Peyer's patch (tissue), 4 donors: Measurements from ENCODE around the gene CACNA1H.

Experiments used
- POLR2A ChIP-seq, 2 donors: fragments of 450-650 bp; IDR thresholded peaks; one replicate each; pipeline ENCODE4 v1.5.1; 2017; ENCODE audit warnings: antibody characterized with exemption in 2 of 2, mild to moderate bottlenecking in 2 of 2, moderate library complexity in 2 of 2
- TF ChIP-seq, protein P1 (sequence below), 6 experiments: fragments of 450-650 bp in 4 of 6; fragments of 200-600 bp in 2 of 6; sonication (generic) in 1 of 6; IDR thresholded peaks; one replicate each; pipeline ENCODE4 v1.5.1; 2017 to 2019; ENCODE audit warnings: antibody characterized with exemption in 6 of 6, mild to moderate bottlenecking in 3 of 6, moderate library complexity in 1 of 6

DNA sequence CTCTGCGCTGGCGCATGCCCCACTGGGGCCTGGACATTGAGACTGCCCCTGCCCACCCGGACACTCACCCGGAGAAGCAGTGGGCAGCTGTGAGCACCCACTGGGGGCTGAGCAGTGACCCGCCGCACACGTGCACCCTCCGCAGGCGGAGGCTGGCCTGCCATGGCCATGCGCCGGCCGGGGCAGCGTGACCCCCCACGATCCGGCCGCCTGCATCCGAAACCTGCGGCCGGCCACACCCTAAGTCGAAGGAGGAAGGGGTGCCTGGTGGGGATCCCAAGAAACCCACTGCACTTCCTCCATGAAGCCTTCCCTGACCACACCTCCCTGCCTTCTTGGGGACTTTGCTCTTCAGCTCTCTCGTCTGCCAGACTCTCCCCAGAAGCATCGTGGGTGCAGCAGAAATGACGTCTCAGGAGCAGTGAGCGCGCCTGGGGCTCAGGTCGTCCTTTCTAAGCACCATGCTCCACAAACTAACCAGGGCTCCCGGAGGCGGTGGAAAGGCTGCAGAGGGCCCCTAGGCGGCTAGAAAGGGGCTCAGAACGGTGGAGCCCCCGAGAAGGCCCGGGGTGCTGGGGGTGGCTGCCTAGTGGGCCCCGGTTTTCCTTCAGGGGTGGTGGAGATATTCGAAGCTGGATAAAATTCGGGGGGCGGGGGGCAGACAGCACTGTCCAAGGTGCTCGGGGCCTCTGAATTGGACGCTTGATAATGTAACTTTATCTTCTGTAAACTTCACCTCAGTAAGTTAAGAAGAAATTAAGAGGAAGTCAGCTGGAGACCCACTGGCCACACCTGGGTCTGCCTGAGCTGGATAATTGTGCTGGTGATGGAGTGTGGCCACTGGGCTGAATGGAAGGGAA, 70.7 kb downstream of the CACNA1H start:
- TF ChIP-seq, protein P1, sequence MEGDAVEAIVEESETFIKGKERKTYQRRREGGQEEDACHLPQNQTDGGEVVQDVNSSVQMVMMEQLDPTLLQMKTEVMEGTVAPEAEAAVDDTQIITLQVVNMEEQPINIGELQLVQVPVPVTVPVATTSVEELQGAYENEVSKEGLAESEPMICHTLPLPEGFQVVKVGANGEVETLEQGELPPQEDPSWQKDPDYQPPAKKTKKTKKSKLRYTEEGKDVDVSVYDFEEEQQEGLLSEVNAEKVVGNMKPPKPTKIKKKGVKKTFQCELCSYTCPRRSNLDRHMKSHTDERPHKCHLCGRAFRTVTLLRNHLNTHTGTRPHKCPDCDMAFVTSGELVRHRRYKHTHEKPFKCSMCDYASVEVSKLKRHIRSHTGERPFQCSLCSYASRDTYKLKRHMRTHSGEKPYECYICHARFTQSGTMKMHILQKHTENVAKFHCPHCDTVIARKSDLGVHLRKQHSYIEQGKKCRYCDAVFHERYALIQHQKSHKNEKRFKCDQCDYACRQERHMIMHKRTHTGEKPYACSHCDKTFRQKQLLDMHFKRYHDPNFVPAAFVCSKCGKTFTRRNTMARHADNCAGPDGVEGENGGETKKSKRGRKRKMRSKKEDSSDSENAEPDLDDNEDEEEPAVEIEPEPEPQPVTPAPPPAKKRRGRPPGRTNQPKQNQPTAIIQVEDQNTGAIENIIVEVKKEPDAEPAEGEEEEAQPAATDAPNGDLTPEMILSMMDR (IDR thresholded peaks at IDR 0.05), result no peak
- TF ChIP-seq POLR2A (IDR thresholded peaks at IDR 0.05), result no peak
